Measurements from ENCODE around the gene TRIM44.

Gene TRIM44

DNA sequence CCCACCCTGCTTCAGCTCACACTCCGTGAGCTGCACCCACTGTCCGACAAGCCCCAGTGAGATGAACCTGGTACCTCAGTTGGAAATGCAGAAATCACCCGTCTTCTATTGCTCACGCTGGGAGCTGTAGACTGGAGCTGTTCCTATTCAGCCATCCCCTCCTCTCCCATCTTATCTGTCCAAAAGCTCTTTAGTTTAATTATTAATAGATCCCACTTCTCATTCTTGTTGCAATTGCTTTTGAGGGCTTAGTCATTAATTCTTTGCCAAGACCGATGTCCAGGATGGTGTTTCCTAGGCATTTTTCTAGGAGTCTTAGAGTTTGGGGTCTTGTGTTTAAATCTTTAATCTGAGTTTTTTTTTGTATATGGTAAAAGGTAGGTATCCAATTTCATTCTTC, 116.8 kb downstream of the TRIM44 start:
- H3K9me3 ChIP-seq (ENCODE audit: control insufficient read depth, insufficient read depth, low read length), result no peaks in the 10 kb centered on the region
- no peaks in the 10 kb centered on the region for H3K4me1 ChIP-seq (ENCODE audit: control insufficient read depth, insufficient read depth, low read length)
- H3K27me3 ChIP-seq (ENCODE audit: control insufficient read depth, insufficient read depth, low read length), result no peaks in the 10 kb centered on the region
- H3K4me3 ChIP-seq (ENCODE audit: low read depth, low read length), result no peak overlapping the region
- H3K27ac ChIP-seq (ENCODE audit: low read depth, low read length), result no peak overlapping the region
- no peaks in the 10 kb centered on the region for H3K36me3 ChIP-seq (ENCODE audit: control insufficient read depth, insufficient read depth, low read length)
- H3K9ac ChIP-seq (ENCODE audit: low read depth, low read length), result no peak overlapping the region

DNA sequence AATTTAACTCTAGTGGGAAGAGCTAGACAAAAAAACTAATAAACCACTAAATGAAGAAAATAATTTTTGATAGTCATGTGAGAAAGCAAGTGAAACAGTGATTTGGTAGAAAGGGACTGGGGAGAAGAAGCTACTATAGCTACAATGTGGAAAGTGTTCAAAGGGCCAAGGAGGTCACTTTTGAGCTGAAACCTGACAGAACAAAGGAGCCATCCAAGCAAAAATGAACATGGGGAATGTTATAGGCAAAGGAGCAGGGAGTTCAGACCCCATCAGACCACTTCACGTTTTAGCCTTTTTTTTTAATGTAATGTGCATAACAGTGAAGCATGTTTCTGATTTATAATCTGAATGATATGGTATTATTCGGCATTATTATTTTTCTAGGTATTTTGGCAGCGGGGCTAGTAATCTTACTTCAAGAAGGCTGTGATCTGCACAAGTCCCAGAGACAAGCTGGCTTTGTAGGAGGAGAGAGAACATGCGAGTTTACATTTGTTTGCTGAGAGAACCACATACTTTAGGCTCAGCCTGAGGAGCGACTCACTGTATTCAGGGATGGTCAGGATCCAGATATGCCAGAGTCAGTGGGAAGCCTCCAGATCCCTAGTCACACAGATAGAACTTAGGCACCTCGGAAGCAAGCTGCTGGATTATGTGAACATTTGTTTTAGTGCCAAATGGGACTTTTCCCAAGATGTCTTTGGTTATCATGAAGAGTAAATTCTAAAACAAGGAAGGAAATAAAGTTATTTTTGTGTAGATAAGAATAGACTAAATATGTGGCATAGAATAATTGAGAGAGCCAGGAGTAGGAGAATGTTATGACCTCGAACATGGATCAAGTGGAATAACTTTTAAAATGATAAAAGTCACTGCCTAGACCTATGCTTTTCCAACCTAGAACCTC, 118.6 kb downstream of the TRIM44 start:
- Histone ChIP-seq H3K27ac (ENCODE audit: low read depth, low read length) (no peak overlapping the region), H3K36me3 (ENCODE audit: control insufficient read depth, insufficient read depth, low read length) (no peaks in the 10 kb centered on the region), H3K4me3 (ENCODE audit: low read depth, low read length) (no peak overlapping the region), H3K27me3 (ENCODE audit: control insufficient read depth, insufficient read depth, low read length) (no peaks in the 10 kb centered on the region), H3K9ac (ENCODE audit: low read depth, low read length) (no peak overlapping the region), H3K4me1 (ENCODE audit: control insufficient read depth, insufficient read depth, low read length) (no peaks in the 10 kb centered on the region), H3K9me3 (ENCODE audit: control insufficient read depth, insufficient read depth, low read length) (no peaks in the 10 kb centered on the region)

DNA sequence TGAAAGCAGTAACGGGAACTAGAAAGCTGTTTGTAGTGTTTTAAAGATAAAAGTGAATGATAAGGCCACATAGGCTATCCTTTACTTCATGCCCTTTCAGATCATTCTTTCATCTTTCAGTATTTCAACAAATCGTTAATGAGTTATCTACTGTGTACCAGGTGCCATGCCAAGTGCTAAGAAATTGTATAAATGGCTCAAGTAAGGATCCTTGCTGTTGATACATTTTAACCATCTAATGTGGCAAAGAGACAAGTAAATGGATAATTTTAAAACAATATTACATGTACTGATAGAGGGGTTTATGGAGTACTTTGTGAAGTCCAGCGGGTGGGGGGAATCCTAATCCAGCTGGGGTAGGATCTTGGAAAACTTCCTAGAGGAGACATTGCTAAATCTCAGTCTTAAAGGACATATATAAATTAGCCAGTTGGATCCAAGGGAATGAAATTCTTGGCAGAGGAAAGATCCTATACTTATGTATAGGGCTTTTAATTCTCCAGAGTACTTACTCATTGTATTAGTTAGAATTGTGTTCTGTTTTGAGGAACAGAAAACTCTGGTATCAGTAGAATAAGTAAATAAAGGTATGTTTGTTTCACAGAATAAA, 119.4 kb downstream of the TRIM44 start:
- peaks cover 4% of the 10 kb centered on the region; the same call in 1 of the 2 replicates for H3K4me1 ChIP-seq (ENCODE audit: control insufficient read depth, insufficient read depth, low read length)
- H3K4me3 ChIP-seq (ENCODE audit: low read depth, low read length), result no peak overlapping the region
- no peak overlapping the region for H3K27ac ChIP-seq (ENCODE audit: low read depth, low read length)
- no peaks in the 10 kb centered on the region for H3K9me3 ChIP-seq (ENCODE audit: control insufficient read depth, insufficient read depth, low read length)
- no peaks in the 10 kb centered on the region for H3K36me3 ChIP-seq (ENCODE audit: control insufficient read depth, insufficient read depth, low read length)
- H3K27me3 ChIP-seq (ENCODE audit: control insufficient read depth, insufficient read depth, low read length), result no peaks in the 10 kb centered on the region
- H3K9ac ChIP-seq (ENCODE audit: low read depth, low read length), result no peak overlapping the region

DNA sequence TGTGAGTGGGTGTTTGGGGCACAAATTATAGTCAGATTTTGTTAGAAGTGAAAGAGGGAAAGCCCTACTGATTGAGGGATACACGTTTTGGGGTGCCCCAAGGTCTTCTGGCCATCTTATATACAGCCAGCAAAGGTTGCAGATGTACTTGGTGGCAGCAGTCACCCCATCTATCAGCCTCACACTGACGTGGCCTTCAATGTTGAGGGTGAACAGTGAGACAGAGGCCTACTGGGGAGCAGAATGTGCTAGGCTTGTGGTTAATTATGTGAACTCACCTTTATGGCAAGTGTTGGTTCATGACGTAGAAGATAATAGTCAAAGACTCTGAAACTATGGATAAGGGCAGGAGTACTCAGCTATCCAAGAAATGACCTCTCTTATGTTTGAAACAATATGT, 121.2 kb downstream of the TRIM44 start:
- Histone ChIP-seq H3K27me3 (ENCODE audit: control insufficient read depth, insufficient read depth, low read length) (no peaks in the 10 kb centered on the region), H3K9ac (ENCODE audit: low read depth, low read length) (no peak overlapping the region), H3K4me3 (ENCODE audit: low read depth, low read length) (no peak overlapping the region), H3K9me3 (ENCODE audit: control insufficient read depth, insufficient read depth, low read length) (no peaks in the 10 kb centered on the region), H3K4me1 (ENCODE audit: control insufficient read depth, insufficient read depth, low read length) (peaks cover 4% of the 10 kb centered on the region; the same call in 1 of the 2 replicates), H3K27ac (ENCODE audit: low read depth, low read length) (no peak overlapping the region), H3K36me3 (ENCODE audit: control insufficient read depth, insufficient read depth, low read length) (no peaks in the 10 kb centered on the region)

DNA sequence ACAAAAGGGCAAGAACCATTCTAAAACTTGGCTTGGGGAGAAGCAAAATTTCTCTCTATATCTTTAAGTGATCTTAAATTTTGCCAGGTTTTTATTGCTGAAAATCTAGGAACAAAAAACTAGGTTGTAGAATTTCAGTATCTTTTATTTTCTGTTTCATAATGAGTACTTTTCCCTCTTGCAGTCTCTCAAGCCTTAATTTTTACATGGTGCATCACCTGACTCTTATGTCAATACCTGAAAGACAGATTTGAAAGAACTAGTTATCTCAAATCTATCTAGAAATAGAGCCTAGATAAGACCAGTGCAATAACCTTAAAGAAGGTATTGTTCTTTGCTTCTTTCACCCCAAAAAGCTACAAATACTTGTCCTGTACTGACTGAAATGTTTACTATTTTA, 122.1 kb downstream of the TRIM44 start:
- H3K27me3 ChIP-seq (ENCODE audit: control insufficient read depth, insufficient read depth, low read length), result no peaks in the 10 kb centered on the region
- no peaks in the 10 kb centered on the region for H3K36me3 ChIP-seq (ENCODE audit: control insufficient read depth, insufficient read depth, low read length)
- H3K9ac ChIP-seq (ENCODE audit: low read depth, low read length), result no peak overlapping the region
- peaks cover 4% of the 10 kb centered on the region; the same call in 1 of the 2 replicates for H3K4me1 ChIP-seq (ENCODE audit: control insufficient read depth, insufficient read depth, low read length)
- H3K27ac ChIP-seq (ENCODE audit: low read depth, low read length), result no peak overlapping the region
- H3K4me3 ChIP-seq (ENCODE audit: low read depth, low read length), result no peak overlapping the region
- H3K9me3 ChIP-seq (ENCODE audit: control insufficient read depth, insufficient read depth, low read length), result no peaks in the 10 kb centered on the region

DNA sequence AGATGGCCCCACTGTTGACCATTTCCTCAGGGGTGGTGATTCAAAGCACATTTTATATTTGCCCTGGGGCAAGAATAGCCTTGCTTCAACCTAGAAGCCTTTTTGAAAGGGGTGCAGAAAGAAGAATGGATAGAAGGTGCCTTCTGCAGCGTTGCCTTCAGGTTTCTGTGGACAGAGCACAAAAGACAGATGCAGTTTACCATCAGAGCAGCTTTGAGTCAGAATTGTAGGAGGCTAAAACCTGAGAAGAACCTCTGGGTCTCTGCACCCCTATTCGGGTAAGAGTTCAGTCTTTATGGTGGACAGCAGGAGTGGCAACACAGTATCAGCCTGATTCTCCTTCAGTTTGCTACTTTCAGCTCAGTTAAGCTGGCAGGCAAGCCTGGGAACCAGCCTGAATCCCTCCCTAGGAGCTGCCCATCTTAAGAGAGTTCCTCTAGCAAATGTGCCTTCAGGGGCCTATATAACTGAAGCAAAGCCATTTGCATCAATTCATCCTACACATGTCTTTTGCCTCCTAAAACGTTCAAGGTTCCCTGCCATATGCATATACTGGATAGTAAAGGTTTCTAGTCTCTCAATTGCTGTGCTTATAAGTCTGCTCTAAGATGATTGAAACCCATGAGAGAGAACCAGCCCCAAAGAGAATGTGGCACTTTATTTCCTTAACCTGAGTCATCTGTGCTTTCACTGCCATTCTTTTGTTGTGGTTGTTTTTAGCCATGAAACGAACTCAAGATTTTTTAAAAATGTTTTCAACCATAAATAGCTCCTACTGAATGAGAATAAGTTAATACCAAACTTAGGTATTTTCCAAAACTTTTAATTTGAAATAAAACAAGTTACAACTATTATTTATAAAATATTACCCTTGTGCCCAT, 123.0 kb downstream of the TRIM44 start:
- H3K9ac ChIP-seq (ENCODE audit: low read depth, low read length), result no peak overlapping the region
- H3K27ac ChIP-seq (ENCODE audit: low read depth, low read length), result no peak overlapping the region
- H3K9me3 ChIP-seq (ENCODE audit: control insufficient read depth, insufficient read depth, low read length), result no peaks in the 10 kb centered on the region
- H3K27me3 ChIP-seq (ENCODE audit: control insufficient read depth, insufficient read depth, low read length), result no peaks in the 10 kb centered on the region
- H3K4me1 ChIP-seq (ENCODE audit: control insufficient read depth, insufficient read depth, low read length), result peaks cover 4% of the 10 kb centered on the region; the same call in 1 of the 2 replicates
- H3K36me3 ChIP-seq (ENCODE audit: control insufficient read depth, insufficient read depth, low read length), result no peaks in the 10 kb centered on the region
- H3K4me3 ChIP-seq (ENCODE audit: low read depth, low read length), result no peak overlapping the region

DNA sequence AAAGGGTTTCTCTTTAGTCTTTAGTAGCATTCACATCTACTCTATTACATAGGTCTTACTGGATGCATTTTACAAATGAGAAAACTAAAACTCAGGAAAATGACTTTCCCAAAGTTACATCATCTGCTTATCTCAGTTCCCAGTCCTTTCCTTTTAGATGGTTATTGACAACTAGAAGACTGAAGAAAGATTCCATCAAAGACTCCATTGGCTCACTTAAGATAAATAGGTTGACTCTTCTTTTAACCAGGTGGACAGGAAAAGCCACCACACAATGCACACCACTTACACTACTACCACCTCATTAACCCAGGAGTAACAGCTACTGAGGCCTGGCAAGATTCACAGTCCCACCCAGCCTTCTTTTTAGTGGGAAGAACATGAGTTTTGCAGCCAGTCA, 123.6 kb downstream of the TRIM44 start:
- Histone ChIP-seq H3K9me3 (ENCODE audit: control insufficient read depth, insufficient read depth, low read length) (no peaks in the 10 kb centered on the region), H3K4me1 (ENCODE audit: control insufficient read depth, insufficient read depth, low read length) (peaks cover 4% of the 10 kb centered on the region; the same call in 1 of the 2 replicates), H3K36me3 (ENCODE audit: control insufficient read depth, insufficient read depth, low read length) (no peaks in the 10 kb centered on the region), H3K9ac (ENCODE audit: low read depth, low read length) (no peak overlapping the region), H3K4me3 (ENCODE audit: low read depth, low read length) (no peak overlapping the region), H3K27ac (ENCODE audit: low read depth, low read length) (no peak overlapping the region), H3K27me3 (ENCODE audit: control insufficient read depth, insufficient read depth, low read length) (no peaks in the 10 kb centered on the region)

DNA sequence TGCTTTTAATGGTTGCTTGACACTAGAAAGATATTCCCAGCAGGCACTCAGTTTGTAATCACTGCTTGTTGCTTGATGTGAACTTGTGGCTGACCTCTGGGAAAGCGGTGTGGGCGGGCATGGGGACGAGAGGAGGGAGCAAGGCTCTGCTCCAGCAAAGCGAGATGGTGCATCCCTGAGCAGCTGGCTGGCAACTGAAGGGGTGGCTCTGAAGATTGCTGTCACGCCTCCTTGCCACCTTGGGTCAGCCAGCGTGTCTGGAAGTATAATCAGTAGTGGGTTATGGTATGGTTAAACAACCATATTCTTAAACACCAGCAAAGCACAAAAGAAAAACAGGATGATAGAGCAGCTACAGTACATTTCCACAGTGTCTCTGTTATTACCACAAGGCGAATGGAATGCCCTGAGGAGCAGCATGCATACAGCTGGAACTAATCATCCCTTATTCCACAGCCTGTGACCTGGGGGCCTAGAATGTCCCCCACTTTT, 124.5 kb downstream of the TRIM44 start:
- Histone ChIP-seq H3K4me1 (ENCODE audit: control insufficient read depth, insufficient read depth, low read length) (peaks cover 4% of the 10 kb centered on the region; the same call in 1 of the 2 replicates), H3K27ac (ENCODE audit: low read depth, low read length) (no peak overlapping the region), H3K9ac (ENCODE audit: low read depth, low read length) (no peak overlapping the region), H3K9me3 (ENCODE audit: control insufficient read depth, insufficient read depth, low read length) (no peaks in the 10 kb centered on the region), H3K4me3 (ENCODE audit: low read depth, low read length) (no peak overlapping the region), H3K27me3 (ENCODE audit: control insufficient read depth, insufficient read depth, low read length) (no peaks in the 10 kb centered on the region), H3K36me3 (ENCODE audit: control insufficient read depth, insufficient read depth, low read length) (no peaks in the 10 kb centered on the region)

DNA sequence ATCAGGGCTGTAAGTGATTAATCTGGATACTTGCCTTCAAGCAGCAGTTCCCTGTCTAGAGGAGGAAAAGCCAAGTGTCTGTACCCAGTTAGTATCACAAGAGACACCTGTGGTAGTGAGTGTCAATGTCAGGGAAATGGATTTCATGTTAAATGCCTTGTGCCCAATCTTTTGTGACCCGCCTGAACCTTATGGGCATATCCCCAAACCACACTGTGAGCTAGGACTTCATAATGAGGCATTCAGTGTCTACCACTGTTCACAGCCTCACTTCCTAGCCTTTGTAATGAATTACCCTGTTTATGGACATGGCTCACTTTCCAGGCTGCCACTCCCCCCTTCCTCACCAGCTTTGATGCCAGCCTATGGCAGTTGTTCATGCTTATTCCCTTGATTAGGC, 125.1 kb downstream of the TRIM44 start:
- no peak overlapping the region for H3K9ac ChIP-seq (ENCODE audit: low read depth, low read length)
- no peaks in the 10 kb centered on the region for H3K9me3 ChIP-seq (ENCODE audit: control insufficient read depth, insufficient read depth, low read length)
- no peaks in the 10 kb centered on the region for H3K36me3 ChIP-seq (ENCODE audit: control insufficient read depth, insufficient read depth, low read length)
- peaks cover 4% of the 10 kb centered on the region; the same call in 1 of the 2 replicates for H3K4me1 ChIP-seq (ENCODE audit: control insufficient read depth, insufficient read depth, low read length)
- no peak overlapping the region for H3K27ac ChIP-seq (ENCODE audit: low read depth, low read length)
- H3K27me3 ChIP-seq (ENCODE audit: control insufficient read depth, insufficient read depth, low read length), result no peaks in the 10 kb centered on the region
- no peak overlapping the region for H3K4me3 ChIP-seq (ENCODE audit: low read depth, low read length)

DNA sequence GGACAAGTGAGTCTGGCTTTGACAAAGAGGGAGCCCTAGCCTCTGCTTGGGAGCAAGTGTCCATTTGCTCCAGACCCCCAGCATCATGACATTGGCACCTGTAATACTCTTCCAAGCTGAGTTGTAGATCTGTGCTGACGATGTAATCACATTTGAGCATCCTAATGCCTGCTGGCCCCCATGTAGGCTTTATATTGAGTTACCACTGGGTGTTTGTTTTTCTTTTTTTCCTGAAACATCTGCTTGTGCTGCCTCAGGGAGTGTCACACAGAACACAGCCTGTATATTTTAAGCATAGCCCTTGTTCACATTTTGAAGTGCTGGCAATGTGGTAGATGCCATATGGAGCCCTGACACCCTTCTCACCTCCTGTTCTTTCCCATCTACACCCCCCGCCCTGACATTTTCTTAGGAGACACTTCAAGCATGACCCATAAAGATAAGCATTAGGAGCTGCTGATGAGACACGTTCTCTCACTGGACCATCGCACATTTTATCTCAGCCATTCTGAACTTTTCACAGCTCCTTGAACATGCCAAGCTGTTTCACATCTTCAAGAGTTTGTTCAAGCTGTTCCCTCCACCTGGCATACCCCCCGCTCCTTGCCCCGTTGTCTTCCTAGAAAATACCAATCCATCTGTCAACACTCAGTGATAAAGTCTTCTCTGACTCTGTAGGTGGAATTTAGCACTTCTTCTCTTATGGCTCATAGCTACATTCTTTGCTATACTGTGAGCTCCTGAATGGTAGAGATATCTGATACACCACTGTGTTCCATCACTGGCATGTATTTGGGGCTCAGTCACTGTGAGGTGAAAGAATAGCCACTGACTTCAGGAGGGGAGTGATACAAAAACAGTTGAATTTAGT, 128.7 kb downstream of the TRIM44 start:
- Histone ChIP-seq H3K9ac (ENCODE audit: low read depth, low read length) (no peak overlapping the region), H3K4me3 (ENCODE audit: low read depth, low read length) (no peak overlapping the region), H3K9me3 (ENCODE audit: control insufficient read depth, insufficient read depth, low read length) (no peaks in the 10 kb centered on the region), H3K36me3 (ENCODE audit: control insufficient read depth, insufficient read depth, low read length) (no peaks in the 10 kb centered on the region), H3K27me3 (ENCODE audit: control insufficient read depth, insufficient read depth, low read length) (no peaks in the 10 kb centered on the region), H3K27ac (ENCODE audit: low read depth, low read length) (no peak overlapping the region), H3K4me1 (ENCODE audit: control insufficient read depth, insufficient read depth, low read length) (peaks cover 4% of the 10 kb centered on the region; the same call in 1 of the 2 replicates)

All from HUES48 (cell line).